ENCODE results near the gene HDAC4.

The HDAC4 gene

GRCh38 chr2:239133945-239134570 lies 266.8 kb downstream of the HDAC4 start:
- DNase-seq (ENCODE audit: low read depth in 4 of 4, low spot score in 1 of 4), result no peak

- no peak for DNase-seq (ENCODE audit: low read depth in 4 of 4, low spot score in 1 of 4)
Observed at GRCh38 chr2:239132786-239133185, 268.0 kb downstream of the HDAC4 start.

DNA sequence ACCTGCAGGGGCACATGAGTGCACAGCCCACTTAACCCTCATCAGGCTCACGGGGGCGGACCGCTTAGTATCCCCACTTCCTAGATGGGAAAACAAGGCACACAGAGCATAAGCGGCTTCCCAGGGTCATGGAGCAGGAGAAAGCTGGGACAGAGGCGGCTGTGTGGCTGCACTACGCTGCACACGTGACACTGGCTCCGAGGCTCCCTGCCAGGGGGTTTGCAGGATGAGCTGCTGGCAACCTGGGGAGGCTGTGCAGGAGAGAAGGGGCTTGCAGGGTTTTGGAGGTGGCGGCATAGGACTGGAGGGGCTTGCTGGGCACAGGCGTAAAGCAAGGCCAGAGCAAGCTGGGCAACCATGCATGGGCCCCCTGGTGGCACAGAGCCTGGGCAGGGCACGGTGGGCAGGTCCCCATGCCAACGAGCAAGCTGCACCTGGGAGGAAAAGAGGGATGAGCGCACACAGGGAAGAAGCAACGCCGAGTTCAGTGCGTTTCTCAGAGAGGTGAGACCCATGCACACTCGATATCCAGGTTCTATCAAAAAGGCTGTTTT lies 268.6 kb downstream of the HDAC4 start:
- DNase-seq (ENCODE audit: low read depth in 4 of 4, low spot score in 1 of 4), result no peak

DNA sequence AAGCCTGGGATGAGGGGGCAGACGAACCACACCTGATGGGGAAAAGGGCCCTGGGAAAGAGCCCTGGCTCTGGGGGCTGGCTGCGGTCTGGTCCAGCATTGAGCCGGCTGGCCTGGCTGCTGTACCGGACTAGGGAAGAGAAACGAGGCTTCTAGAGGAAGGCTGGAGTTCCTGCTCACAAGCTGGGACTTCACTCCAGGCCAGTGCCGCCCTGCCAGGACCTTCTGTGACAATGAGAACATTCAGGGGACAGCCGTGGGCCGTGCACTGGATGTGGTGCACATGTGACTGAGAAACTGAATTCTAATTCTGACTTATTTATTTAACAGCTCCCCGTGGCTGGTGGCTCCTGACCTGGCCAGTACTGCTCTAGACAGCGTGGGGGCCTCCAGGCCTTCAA lies 269.3 kb downstream of the HDAC4 start:
- DNase-seq (ENCODE audit: low read depth in 4 of 4, low spot score in 1 of 4), result no peak

- DNase-seq (ENCODE audit: low read depth in 4 of 4, low spot score in 1 of 4), result no peak
Observed at GRCh38 chr2:239130786-239131325, 270.0 kb downstream of the HDAC4 start.

- DNase-seq (ENCODE audit: low read depth in 4 of 4, low spot score in 1 of 4), result no peak
Observed at GRCh38 chr2:239130041-239130440, 270.8 kb downstream of the HDAC4 start.

GRCh38 chr2:239129147-239129920 lies 271.5 kb downstream of the HDAC4 start:
- DNase-seq (ENCODE audit: low read depth in 4 of 4, low spot score in 1 of 4), result no peak

GRCh38 chr2:239128706-239129105 lies 272.1 kb downstream of the HDAC4 start:
- DNase-seq (ENCODE audit: low read depth in 4 of 4, low spot score in 1 of 4), result no peak

DNA sequence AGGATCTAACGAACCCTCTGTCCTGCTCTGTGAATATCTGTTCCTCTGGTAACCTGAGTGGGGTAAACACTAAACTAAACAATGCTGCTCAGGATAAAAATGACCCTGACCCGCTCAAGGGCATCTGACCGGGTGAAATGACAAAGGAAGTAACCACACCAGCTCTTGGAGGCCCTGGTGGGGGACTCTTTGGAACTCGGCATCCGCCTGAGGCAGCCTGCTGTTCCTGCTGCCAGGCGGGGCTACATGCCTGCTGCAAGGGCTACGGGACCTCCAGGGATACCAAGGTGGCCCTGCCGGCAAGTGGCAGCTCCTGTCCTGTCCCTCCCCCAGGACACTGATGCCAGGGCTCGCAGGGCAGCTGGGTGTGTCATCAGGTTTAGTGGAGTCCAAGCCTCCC lies 273.3 kb downstream of the HDAC4 start:
- DNase-seq (ENCODE audit: low read depth in 4 of 4, low spot score in 1 of 4), result no peak

DNA sequence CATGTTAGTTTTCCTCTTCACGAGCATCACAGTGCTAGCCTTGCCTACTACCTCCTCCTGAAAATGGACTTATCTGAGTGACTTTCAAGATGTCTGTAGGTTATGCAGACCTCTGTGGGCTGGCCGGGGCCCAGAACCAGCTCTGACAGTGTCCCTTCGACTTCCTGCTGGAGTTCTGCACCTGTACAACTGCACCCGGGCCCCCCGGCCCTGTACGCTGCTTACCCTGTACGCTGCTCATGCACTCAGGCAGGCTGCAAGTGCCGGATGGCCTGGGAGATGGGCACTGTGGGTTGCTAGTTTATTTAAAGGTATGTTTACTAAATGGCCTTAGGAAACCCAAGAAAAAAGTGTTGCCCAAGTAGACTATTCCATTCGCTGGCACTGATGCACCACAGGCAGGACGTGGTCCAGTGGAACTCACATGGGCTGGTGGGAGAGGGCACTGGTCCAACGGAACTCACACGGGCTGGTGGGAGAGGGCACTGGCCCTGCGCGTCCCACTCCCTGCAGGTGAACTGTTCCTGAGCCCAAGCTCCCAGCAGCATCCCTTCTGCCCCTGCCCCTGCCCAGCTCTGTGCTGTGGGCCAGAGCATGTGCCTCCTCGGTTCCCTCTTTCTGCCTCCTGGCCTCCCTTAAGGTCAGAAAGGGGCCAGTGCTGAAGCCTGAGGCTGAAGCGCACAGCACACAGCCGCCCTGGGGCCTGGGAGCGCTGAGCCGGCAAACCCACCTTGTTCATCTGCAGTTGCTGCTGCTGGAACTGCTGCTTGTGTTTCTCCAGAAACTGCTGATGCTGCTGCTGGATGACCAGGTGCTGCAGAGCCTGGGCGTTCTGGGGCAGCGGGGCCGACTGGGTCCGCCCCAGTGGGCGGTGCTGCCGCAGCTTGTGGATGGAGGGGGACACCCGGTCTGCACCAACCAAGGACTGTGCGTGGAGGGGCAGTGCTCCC lies 274.8 kb downstream of the HDAC4 start:
- DNase-seq (ENCODE audit: low read depth in 4 of 4, low spot score in 1 of 4), result no peak

- no peak for DNase-seq (ENCODE audit: low read depth in 4 of 4, low spot score in 1 of 4)
Observed at GRCh38 chr2:239124152-239124899, 276.5 kb downstream of the HDAC4 start.

DNA sequence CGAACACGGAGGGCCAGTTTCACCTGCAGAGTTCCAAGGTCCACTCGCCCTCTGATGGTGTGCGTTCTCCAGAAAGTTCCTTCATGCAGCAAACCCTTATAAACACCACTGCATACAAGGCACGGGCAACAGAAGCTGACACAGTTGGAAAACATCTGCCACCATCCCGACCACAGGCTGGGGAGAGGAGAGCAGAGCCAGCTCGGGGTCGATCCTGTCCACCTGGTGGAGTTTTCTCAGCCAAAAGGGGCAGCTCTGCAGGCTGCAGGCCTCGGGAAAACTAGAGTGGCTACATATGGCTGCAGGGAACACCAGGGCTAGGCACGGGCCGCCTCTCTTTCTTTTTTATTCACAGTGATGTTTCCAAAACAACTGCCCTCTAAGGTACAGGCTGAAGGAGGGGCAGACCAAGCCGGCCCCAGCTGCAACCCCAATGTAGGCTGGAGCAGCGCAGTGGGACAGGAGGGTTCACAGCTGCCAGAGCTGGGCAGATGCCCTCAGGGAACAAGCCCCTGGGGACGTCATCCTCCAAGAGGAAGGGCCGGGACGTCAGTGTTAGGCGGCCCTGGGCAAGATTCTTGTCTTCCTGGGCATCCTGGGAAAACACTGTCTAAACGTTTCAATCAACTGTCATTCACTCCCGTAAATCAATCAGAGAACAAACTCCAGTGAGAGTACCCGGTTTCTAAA lies 278.3 kb downstream of the HDAC4 start:
- no peak for DNase-seq (ENCODE audit: low read depth in 4 of 4, low spot score in 1 of 4)

DNA sequence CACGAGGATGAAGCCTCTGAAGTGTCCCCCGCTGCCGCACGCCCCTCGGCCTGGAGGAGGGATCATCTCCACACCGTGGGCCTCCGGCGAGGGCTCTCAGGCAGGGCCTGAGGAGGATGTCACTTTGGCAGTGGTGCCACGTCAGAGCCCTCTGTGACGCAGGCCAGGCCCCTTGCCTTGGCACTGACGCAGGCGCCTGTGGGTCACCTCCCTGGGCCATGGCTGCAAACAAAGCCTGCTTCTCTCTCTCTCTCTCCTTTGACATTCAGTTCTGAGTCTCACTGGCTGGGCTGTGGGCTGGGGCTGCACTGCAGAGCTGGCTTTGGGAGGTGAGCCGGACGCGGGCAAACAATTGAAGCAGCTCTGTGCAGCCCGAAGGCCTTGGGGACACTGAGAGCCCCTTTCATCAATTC lies 279.2 kb downstream of the HDAC4 start:
- DNase-seq (ENCODE audit: low read depth in 4 of 4, low spot score in 1 of 4), result no peak

DNA sequence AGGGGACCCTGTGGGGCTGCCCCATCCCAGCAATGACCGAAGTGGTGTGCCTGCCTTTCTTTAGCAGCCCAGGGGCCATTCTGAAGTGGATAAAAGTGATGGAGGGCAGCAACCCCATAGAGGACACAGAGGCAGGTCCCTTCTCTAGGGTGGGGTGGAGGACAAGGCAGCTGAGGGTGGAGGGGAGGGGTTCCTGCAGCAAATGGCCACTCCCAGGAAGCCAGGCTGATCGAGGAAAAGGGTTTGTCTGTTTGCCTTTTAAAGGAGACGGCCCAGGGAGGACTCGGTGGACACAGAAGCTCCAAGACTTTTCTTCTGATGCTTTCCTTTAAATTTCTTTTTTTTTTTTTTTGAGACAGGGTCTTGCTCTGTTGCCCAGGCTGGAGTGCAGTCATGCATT lies 280.2 kb downstream of the HDAC4 start:
- no peak for DNase-seq (ENCODE audit: low read depth in 4 of 4, low spot score in 1 of 4)

DNA sequence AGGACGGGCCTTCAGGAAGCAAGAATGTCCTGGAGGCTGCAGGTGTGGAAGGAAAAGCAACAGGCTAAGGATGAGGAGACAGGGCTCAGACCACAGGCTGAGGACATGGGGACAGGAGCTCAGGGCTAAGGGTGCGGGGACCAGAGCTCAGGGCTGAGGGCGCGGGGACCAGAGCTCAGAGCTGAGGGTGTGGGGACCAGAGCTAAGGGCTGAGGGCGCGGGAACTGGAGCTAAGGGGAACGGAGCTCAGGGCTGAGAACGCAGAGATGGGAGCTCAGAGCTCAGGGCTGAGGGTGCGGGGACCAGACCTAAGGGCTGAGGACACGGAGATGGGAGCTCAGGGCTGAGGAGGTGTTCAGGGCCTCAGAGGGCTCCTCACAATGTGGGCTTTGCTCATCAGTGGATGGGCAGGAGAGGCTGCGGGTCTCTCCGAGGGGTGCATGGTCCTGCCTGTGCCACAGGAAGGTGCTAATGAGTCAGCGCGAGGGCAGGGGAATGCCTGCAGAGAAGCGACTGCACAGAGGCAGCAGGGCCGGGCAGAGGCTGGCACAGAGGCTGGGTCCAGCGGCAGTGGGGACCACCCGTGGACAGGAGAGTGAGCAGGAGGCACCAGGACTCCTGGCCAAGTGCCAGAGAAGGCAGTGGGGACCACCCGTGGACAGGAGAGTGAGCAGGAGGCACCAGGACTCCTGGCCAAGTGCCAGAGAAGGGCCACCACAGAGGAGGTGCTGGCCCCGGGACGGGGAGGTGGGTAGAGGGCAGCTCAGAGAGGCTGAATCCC lies 281.3 kb downstream of the HDAC4 start:
- no peak for DNase-seq (ENCODE audit: low read depth in 4 of 4, low spot score in 1 of 4)

GRCh38 chr2:239118675-239119211 lies 282.1 kb downstream of the HDAC4 start:
- DNase-seq (ENCODE audit: low read depth in 4 of 4, low spot score in 1 of 4), result no peak

DNA sequence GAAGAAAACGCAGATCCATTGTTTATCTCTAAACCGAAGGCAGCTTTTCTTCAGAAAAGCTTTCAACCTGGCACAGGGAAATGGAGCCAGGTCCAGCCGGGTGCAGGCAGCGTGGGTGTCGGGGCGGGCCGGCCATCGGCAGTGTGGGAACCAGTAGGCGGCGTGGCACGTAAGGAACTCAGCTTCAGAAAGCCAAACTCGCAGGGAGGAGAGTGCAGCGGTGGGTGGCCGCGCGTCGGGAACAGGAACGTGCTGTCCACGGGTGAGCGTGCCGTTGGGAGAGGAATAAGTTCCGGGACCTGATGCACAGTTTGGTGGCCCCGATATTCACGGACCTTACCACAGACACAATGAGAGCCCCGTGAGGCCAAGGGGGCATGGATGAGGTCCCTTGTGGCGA lies 282.6 kb downstream of the HDAC4 start:
- no peak for DNase-seq (ENCODE audit: low read depth in 4 of 4, low spot score in 1 of 4)

- no peak for DNase-seq (ENCODE audit: low read depth in 4 of 4, low spot score in 1 of 4)
Observed at GRCh38 chr2:239117831-239118230, 283.0 kb downstream of the HDAC4 start.

Data from stimulated activated CD4-positive, alpha-beta T cell treated with anti-CD3 and anti-CD28 coated beads, Interleukin-1b, Interleukin-23, amount 100 ng/mL, for 24 hours (primary cell).